ENCODE data around the gene CRELD1. TPM values are rescaled to one million over a fixed set of nuclear protein-coding genes. Genes with fewer than 3 reads are reported as not detected.
A peak's percentile ranks its signal among the peaks of the same experiment; 100 is the strongest.

Gene CRELD1
- polyA plus RNA-seq, 5 donors: 37.8 to 75.1 (median 58.3) TPM

GRCh38 chr3:9951962-9952805, 18.6 kb downstream of the CRELD1 start, which contains the start of gene PRRT3:
Gene PRRT3 (minus strand): TSS chr3:9952408. CDS start chr3:9950115, 2,293 bp downstream.
- DNase-seq: peak in 1 of 2 donors; percentile 16

- no peak for DNase-seq
Measured at GRCh38 chr3:9955067-9955502, 21.5 kb downstream of the CRELD1 start.

- DNase-seq: no peak
Measured at GRCh38 chr3:9955611-9956352, 22.1 kb downstream of the CRELD1 start.

- DNase-seq: no peak
Measured at GRCh38 chr3:9957214-9957613, 23.6 kb downstream of the CRELD1 start.

- no peak for DNase-seq
Measured at GRCh38 chr3:9965200-9965875, 31.7 kb downstream of the CRELD1 start.

GRCh38 chr3:9966841-9967240, 33.2 kb downstream of the CRELD1 start:
- no peak for DNase-seq

GRCh38 chr3:9969632-9970019, 36.0 kb downstream of the CRELD1 start:
- no peak for DNase-seq

- DNase-seq: no peak
Measured at GRCh38 chr3:9970020-9970652, 36.5 kb downstream of the CRELD1 start.

GRCh38 chr3:9976721-9977709, 43.4 kb downstream of the CRELD1 start:
- no peak for DNase-seq

- DNase-seq: no peak
Measured at GRCh38 chr3:9978710-9979305, 45.2 kb downstream of the CRELD1 start.

- DNase-seq: no peak
Measured at GRCh38 chr3:9980251-9980650, 46.6 kb downstream of the CRELD1 start.

GRCh38 chr3:9986230-9986725, 52.6 kb downstream of the CRELD1 start:
- no peak for DNase-seq

GRCh38 chr3:9994086-9994844, 60.6 kb downstream of the CRELD1 start:
- DNase-seq: peak in 1 of 2 donors; percentile 34

Other genes starting within 250 kb of the CRELD1 start
- under 1 TPM in 4 of 5 donors, not detected in 1; 0.05 to 0.27 (median 0.23) TPM for gene CPNE9, start 230.0 kb upstream of the CRELD1 start, polyA plus RNA-seq (ENCODE audit: insufficient read depth in 1 of 5, insufficient read length in 5 of 5, low replicate concordance in 1 of 5)
- gene BRPF1, start 202.1 kb upstream of the CRELD1 start, polyA plus RNA-seq (ENCODE audit: insufficient read depth in 1 of 5, insufficient read length in 5 of 5, low replicate concordance in 1 of 5): 10 to 100 TPM; 16.8 to 25.4 (median 18.5) TPM
- gene OGG1, start 183.9 kb upstream of the CRELD1 start, polyA plus RNA-seq (ENCODE audit: insufficient read depth in 1 of 5, insufficient read length in 5 of 5, low replicate concordance in 1 of 5): 10 to 100 TPM; 65.6 to 75.5 (median 68.7) TPM
- gene CAMK1, start 163.9 kb upstream of the CRELD1 start, polyA plus RNA-seq (ENCODE audit: insufficient read depth in 1 of 5, insufficient read length in 5 of 5, low replicate concordance in 1 of 5): 10 to 100 TPM; 18.3 to 29.0 (median 23.1) TPM
- gene TADA3, start 141.4 kb upstream of the CRELD1 start, polyA plus RNA-seq (ENCODE audit: insufficient read depth in 1 of 5, insufficient read length in 5 of 5, low replicate concordance in 1 of 5): 10 to 100 TPM; 66.6 to 95.1 (median 76.4) TPM
- gene ARPC4, start 140.8 kb upstream of the CRELD1 start, polyA plus RNA-seq (ENCODE audit: insufficient read depth in 1 of 5, insufficient read length in 5 of 5, low replicate concordance in 1 of 5): 100 to 1,000 TPM in 4 of 5 donors, 10 to 100 TPM in 1; 93.6 to 118 (median 105) TPM
- 100 to 1,000 TPM in 1 of 5 donors, 10 to 100 TPM in 4; 68.4 to 116 (median 85.6) TPM for gene TTLL3, start 123.6 kb upstream of the CRELD1 start, polyA plus RNA-seq (ENCODE audit: insufficient read depth in 1 of 5, insufficient read length in 5 of 5, low replicate concordance in 1 of 5)
- 10 to 100 TPM; 31.0 to 41.7 (median 36.8) TPM for gene RPUSD3, start 89.8 kb upstream of the CRELD1 start, polyA plus RNA-seq (ENCODE audit: insufficient read depth in 1 of 5, insufficient read length in 5 of 5, low replicate concordance in 1 of 5)
- gene CIDEC, start 53.6 kb upstream of the CRELD1 start, polyA plus RNA-seq (ENCODE audit: insufficient read depth in 1 of 5, insufficient read length in 5 of 5, low replicate concordance in 1 of 5): under 1 TPM in 3 of 5 donors, not detected in 2; 0.10 to 0.30 (median 0.21) TPM
- 10 to 100 TPM; 36.0 to 39.0 (median 38.7) TPM for gene JAGN1, start 43.2 kb upstream of the CRELD1 start, polyA plus RNA-seq (ENCODE audit: insufficient read depth in 1 of 5, insufficient read length in 5 of 5, low replicate concordance in 1 of 5)
- gene IL17RE, start 31.0 kb upstream of the CRELD1 start, polyA plus RNA-seq (ENCODE audit: insufficient read depth in 1 of 5, insufficient read length in 5 of 5, low replicate concordance in 1 of 5): 100 to 1,000 TPM in 2 of 5 donors, 10 to 100 TPM in 3; 74.6 to 102 (median 86.3) TPM
- 10 to 100 TPM; 39.8 to 56.1 (median 42.6) TPM for gene IL17RC, start 16.7 kb upstream of the CRELD1 start, polyA plus RNA-seq (ENCODE audit: insufficient read depth in 1 of 5, insufficient read length in 5 of 5, low replicate concordance in 1 of 5)
- gene PRRT3, start 18.6 kb downstream of the CRELD1 start, polyA plus RNA-seq (ENCODE audit: insufficient read depth in 1 of 5, insufficient read length in 5 of 5, low replicate concordance in 1 of 5): 1 to 10 TPM; 2.9 to 4.7 (median 3.9) TPM
- 10 to 100 TPM; 59.9 to 76.1 (median 70.4) TPM for gene EMC3, start 53.0 kb downstream of the CRELD1 start, polyA plus RNA-seq (ENCODE audit: insufficient read depth in 1 of 5, insufficient read length in 5 of 5, low replicate concordance in 1 of 5)
- gene FANCD2, start 92.6 kb downstream of the CRELD1 start, polyA plus RNA-seq (ENCODE audit: insufficient read depth in 1 of 5, insufficient read length in 5 of 5, low replicate concordance in 1 of 5): 10 to 100 TPM; 15.5 to 29.0 (median 21.6) TPM
- gene FANCD2OS, start 174.4 kb downstream of the CRELD1 start, polyA plus RNA-seq (ENCODE audit: insufficient read depth in 1 of 5, insufficient read length in 5 of 5, low replicate concordance in 1 of 5): under 1 TPM in 4 of 5 donors, not detected in 1; 0.36 to 0.82 (median 0.55) TPM
- 100 to 1,000 TPM; 180 to 216 (median 201) TPM for gene BRK1, start 181.8 kb downstream of the CRELD1 start, polyA plus RNA-seq (ENCODE audit: insufficient read depth in 1 of 5, insufficient read length in 5 of 5, low replicate concordance in 1 of 5)
- 10 to 100 TPM; 75.9 to 89.3 (median 84.5) TPM for gene VHL, start 207.9 kb downstream of the CRELD1 start, polyA plus RNA-seq (ENCODE audit: insufficient read depth in 1 of 5, insufficient read length in 5 of 5, low replicate concordance in 1 of 5)
- 1 to 10 TPM; 1.4 to 2.3 (median 2.0) TPM for gene IRAK2, start 231.1 kb downstream of the CRELD1 start, polyA plus RNA-seq (ENCODE audit: insufficient read depth in 1 of 5, insufficient read length in 5 of 5, low replicate concordance in 1 of 5)

All from right lung (tissue), 5 donors.